SH-SY5Y (cell line): ENCODE data around the gene HLA-DPB1.

ENCODE experiments used
- GATA2 ChIP-seq: IDR thresholded peaks from 2 replicates; pipeline ENCODE4 v1.6.1; 2011; ENCODE audit warnings: mild to moderate bottlenecking, low read depth, low read length
- GATA3 ChIP-seq: IDR thresholded peaks from 2 replicates; pipeline ENCODE4 v1.6.1; 2011; ENCODE audit warnings: low read depth, mild to moderate bottlenecking, low read length, moderate library complexity

- TF ChIP-seq GATA2, result no peak
- no peak for TF ChIP-seq GATA3
These were observed 16.6 kb downstream of the HLA-DPB1 start for GRCh38 chr6:33092385-33092784.
